ENCODE results near the gene FBXO17. TPM values are rescaled to one million over a fixed set of nuclear protein-coding genes. Genes with fewer than 3 reads are reported as not detected.
"Not testable (repeated sequence)": the region's sequence is repeated elsewhere in the genome, so short reads cannot be mapped to it uniquely, and the experiment has no call there.

FBXO17 gene
- total RNA-seq, 1 donor from 2014 or later, result 16.0 TPM

DNA sequence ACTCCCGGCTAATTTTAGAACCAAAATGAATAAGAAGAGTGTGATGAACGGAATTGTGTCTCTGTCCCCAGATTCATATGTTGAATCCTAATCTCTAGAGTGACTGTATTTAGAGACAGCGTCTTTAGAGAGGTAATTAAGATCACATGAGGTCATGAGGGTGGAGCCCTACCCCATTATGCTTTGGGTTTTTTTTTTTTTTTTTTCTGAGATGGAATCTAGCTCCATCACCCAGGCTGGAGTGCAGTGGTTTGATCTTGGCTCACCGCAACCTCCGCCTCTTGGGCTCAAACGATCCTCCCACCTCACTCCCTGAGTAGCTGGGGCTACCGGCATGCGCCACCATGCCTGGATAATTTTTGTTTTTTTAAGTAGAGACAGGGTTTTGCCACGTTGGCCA lies 28.9 kb upstream of the FBXO17 start:
- Mint-ChIP-seq H3K4me1 (ENCODE audit: unreplicated experiment) (no peaks in the 10 kb centered on the region), H3K9me3 (ENCODE audit: unreplicated experiment) (no peaks in the 10 kb centered on the region), H3K27ac (ENCODE audit: unreplicated experiment) (no peak overlapping the region)

DNA sequence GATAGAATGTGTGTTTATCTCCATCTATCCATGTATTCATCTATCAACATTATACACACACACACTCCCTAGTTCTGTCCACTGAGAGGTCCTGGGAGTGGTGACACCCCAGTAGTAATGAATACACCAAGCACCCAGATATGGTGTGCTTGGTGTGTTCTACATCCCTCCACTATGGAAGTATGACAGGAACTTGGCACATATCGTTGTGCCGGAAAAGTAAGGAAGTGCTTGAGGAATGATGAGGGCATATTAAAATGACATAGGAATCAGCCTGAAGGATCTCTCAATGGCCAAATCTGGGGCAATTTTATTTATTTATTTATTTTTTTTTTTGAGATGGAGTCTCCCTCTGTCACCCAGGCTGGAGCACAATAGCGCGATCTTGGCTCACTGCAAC lies 28.3 kb upstream of the FBXO17 start:
- TF ChIP-seq, protein P1, sequence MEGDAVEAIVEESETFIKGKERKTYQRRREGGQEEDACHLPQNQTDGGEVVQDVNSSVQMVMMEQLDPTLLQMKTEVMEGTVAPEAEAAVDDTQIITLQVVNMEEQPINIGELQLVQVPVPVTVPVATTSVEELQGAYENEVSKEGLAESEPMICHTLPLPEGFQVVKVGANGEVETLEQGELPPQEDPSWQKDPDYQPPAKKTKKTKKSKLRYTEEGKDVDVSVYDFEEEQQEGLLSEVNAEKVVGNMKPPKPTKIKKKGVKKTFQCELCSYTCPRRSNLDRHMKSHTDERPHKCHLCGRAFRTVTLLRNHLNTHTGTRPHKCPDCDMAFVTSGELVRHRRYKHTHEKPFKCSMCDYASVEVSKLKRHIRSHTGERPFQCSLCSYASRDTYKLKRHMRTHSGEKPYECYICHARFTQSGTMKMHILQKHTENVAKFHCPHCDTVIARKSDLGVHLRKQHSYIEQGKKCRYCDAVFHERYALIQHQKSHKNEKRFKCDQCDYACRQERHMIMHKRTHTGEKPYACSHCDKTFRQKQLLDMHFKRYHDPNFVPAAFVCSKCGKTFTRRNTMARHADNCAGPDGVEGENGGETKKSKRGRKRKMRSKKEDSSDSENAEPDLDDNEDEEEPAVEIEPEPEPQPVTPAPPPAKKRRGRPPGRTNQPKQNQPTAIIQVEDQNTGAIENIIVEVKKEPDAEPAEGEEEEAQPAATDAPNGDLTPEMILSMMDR (IDR thresholded peaks at IDR 0.05; ENCODE audit: unreplicated experiment), result no peak
- H3K4me3 Mint-ChIP-seq (ENCODE audit: unreplicated experiment), result no peak overlapping the region
- H3K27ac Mint-ChIP-seq (ENCODE audit: unreplicated experiment), result no peak overlapping the region
- H3K9me3 Mint-ChIP-seq (ENCODE audit: unreplicated experiment), result no peaks in the 10 kb centered on the region
- DNase-seq (ENCODE audit: low spot score), result no peak
- H3K4me1 Mint-ChIP-seq (ENCODE audit: unreplicated experiment), result no peaks in the 10 kb centered on the region
- no peaks in the 10 kb centered on the region for H3K36me3 Mint-ChIP-seq (ENCODE audit: low read depth, unreplicated experiment)
- peaks cover 3% of the 10 kb centered on the region for H3K27me3 Mint-ChIP-seq (ENCODE audit: unreplicated experiment)

More for the DNA sequence above, 28.9 kb upstream of the FBXO17 start:
- TF ChIP-seq, protein P1 (IDR thresholded peaks at IDR 0.05; ENCODE audit: unreplicated experiment), result no peak
- H3K4me3 Mint-ChIP-seq (ENCODE audit: unreplicated experiment), result no peak overlapping the region
- DNase-seq (ENCODE audit: low spot score), result no peak
- H3K36me3 Mint-ChIP-seq (ENCODE audit: low read depth, unreplicated experiment), result no peaks in the 10 kb centered on the region
- peaks cover under 1% of the 10 kb centered on the region for H3K27me3 Mint-ChIP-seq (ENCODE audit: unreplicated experiment)

DNA sequence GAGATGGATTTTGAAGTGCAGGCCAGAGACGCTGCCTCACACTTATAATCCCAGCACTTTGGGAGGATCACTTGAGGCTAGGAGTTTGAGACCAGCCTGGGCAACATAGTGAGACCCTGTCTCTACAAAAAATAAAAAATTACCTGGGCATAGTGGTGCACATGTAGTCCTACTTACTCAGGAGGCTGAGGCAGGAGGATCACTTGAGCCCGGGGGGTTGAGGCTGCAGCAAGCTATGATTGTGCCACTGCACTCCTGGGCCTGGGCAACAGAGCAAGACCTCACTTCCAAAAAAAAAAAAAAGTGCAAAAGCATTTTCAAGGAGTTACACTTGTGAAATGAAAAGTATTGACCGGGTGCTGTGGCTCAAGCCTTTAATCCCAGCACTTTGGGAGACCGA lies 27.6 kb upstream of the FBXO17 start:
- H3K36me3 Mint-ChIP-seq (ENCODE audit: low read depth, unreplicated experiment), result no peaks in the 10 kb centered on the region
- H3K27ac Mint-ChIP-seq (ENCODE audit: unreplicated experiment), result no peak overlapping the region
- H3K4me1 Mint-ChIP-seq (ENCODE audit: unreplicated experiment), result no peaks in the 10 kb centered on the region
- TF ChIP-seq, protein P1 (IDR thresholded peaks at IDR 0.05; ENCODE audit: unreplicated experiment), result no peak
- H3K4me3 Mint-ChIP-seq (ENCODE audit: unreplicated experiment), result no peak overlapping the region
- H3K27me3 Mint-ChIP-seq (ENCODE audit: unreplicated experiment), result peaks cover 3% of the 10 kb centered on the region
- no peak for DNase-seq (ENCODE audit: low spot score)
- H3K9me3 Mint-ChIP-seq (ENCODE audit: unreplicated experiment), result no peaks in the 10 kb centered on the region

DNA sequence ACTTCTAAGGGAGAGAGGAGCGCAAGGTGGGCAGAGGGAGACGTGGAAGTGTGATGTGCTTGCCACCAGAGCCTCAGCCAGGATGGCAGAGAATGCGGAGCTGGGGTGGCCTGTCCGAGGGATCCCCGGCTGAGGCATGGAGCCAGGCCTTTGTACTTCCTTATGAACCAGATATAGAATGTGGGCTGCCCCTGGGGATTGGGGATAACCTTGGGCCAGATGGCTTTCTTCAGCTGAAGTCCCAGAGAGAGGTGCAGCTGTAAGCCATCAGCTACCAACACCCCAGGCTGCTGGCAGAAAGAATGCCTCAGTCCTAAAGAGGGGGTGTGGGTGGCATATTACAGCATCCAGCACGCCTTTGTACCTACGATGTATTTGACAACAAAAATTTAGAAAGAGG lies 25.5 kb upstream of the FBXO17 start:
- Mint-ChIP-seq H3K4me3 (ENCODE audit: unreplicated experiment) (no peak overlapping the region), H3K9me3 (ENCODE audit: unreplicated experiment) (no peaks in the 10 kb centered on the region), H3K36me3 (ENCODE audit: low read depth, unreplicated experiment) (peaks cover 2% of the 10 kb centered on the region), H3K4me1 (ENCODE audit: unreplicated experiment) (peaks cover 2% of the 10 kb centered on the region), H3K27ac (ENCODE audit: unreplicated experiment) (no peak overlapping the region), H3K27me3 (ENCODE audit: unreplicated experiment) (peaks cover 3% of the 10 kb centered on the region)
- TF ChIP-seq, protein P1 (IDR thresholded peaks at IDR 0.05; ENCODE audit: unreplicated experiment), result no peak
- DNase-seq (ENCODE audit: low spot score), result no peak

DNA sequence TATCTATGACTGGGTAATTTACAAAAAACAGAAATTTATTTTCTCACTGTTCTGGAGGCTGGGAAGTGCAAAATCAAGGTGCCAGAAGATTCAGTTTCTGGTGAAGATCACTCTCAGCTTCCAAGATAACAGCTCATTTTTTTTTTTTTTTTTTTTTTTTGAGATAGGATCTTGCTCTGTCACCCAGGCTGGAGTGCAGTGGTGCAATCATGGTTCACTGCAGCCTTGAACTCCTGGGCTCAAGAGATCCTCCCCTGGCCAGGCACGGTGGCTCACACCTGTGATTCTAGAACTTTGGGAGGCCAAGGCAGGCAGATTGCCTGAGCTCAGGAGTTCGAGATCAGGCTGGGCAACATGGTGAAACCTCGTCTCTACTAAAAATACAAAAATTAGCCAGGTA lies 22.0 kb upstream of the FBXO17 start:
- not testable (repeated sequence) for H3K27me3 Mint-ChIP-seq (ENCODE audit: unreplicated experiment); H3K9me3 Mint-ChIP-seq (ENCODE audit: unreplicated experiment); H3K4me1 Mint-ChIP-seq (ENCODE audit: unreplicated experiment)

DNA sequence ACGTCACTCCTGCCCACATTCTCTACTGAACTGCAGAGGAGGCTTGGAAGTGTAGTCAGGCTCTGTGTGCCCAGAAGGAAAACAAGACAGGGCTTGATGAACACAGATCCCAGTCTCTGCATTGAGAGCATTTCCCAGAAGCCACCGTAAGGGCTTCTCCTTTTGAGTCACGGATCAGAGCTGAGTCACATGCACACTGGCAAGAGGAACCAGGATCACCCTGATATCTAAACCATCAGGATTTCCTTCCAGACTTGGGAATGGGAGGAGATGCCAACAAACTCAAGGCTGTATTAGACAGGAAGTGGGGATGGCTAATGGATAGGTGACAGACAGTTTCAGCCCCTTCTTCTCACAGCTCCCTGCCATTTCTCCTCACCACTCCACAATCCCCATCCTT lies 17.7 kb upstream of the FBXO17 start:
- no peak for DNase-seq (ENCODE audit: low spot score)

More for the DNA sequence above, 22.0 kb upstream of the FBXO17 start:
- not testable (repeated sequence) for DNase-seq (ENCODE audit: low spot score); H3K36me3 Mint-ChIP-seq (ENCODE audit: low read depth, unreplicated experiment); H3K27ac Mint-ChIP-seq (ENCODE audit: unreplicated experiment); H3K4me3 Mint-ChIP-seq (ENCODE audit: unreplicated experiment)

More for the DNA sequence above, 17.7 kb upstream of the FBXO17 start:
- TF ChIP-seq, protein P1 (IDR thresholded peaks at IDR 0.05; ENCODE audit: unreplicated experiment), result no peak
- Mint-ChIP-seq H3K27me3 (ENCODE audit: unreplicated experiment) (no peaks in the 10 kb centered on the region), H3K4me3 (ENCODE audit: unreplicated experiment) (no peak overlapping the region), H3K9me3 (ENCODE audit: unreplicated experiment) (no peaks in the 10 kb centered on the region), H3K27ac (ENCODE audit: unreplicated experiment) (no peak overlapping the region), H3K4me1 (ENCODE audit: unreplicated experiment) (peaks cover 5% of the 10 kb centered on the region), H3K36me3 (ENCODE audit: low read depth, unreplicated experiment) (peaks cover 6% of the 10 kb centered on the region)

All from endothelial cell (in vitro differentiated cells).